Tibial artery (tissue), 4 donors: ENCODE measurements around the gene MAML2.

ENCODE experiments used
- DNase-seq, 2 donors: peaks; one replicate each; pipeline ENCODE4 v3.0.0-alpha.2; 2019
- H3K27ac ChIP-seq, 2 donors: fragments of 200-600 bp; sonication (generic) in 1 of 2; 1 replicate in 1 of 2; 2 replicates in 1 of 2; pipeline ENCODE4 v1.5.1; 2018 to 2019; ENCODE audit warnings: mild to moderate bottlenecking in 1 of 2
- H3K27me3 ChIP-seq, 2 donors: fragments of 200-600 bp; sonication (generic) in 1 of 2; one replicate each; pipeline versions ENCODE4 v1.5.1 to v1.6.0; 2016 to 2019
- H3K36me3 ChIP-seq, 3 donors: fragments of 200-600 bp; sonication (generic) in 2 of 3; one replicate each; pipeline ENCODE4 v1.5.1; 2016 to 2019; ENCODE audit warnings: mild to moderate bottlenecking in 2 of 3
- H3K4me1 ChIP-seq, 4 donors: fragments of 200-600 bp; sonication (generic) in 2 of 4; 1 replicate in 3 of 4; 2 replicates in 1 of 4; pipeline ENCODE4 v1.5.1; 2016 to 2019
- H3K4me3 ChIP-seq, 2 donors: fragments of 200-600 bp; sonication (generic) in 1 of 2; 1 replicate in 1 of 2; 2 replicates in 1 of 2; pipeline ENCODE4 v1.5.1; 2018 to 2019; ENCODE audit warnings: mild to moderate bottlenecking in 2 of 2
- H3K9me3 ChIP-seq, 3 donors: fragments of 200-600 bp; sonication (generic) in 1 of 3; one replicate each; pipeline ENCODE4 v1.5.1; 2016 to 2019
- CTCF ChIP-seq, 2 experiments: fragments of 200-600 bp in 1 of 2; fragments of 450-650 bp in 1 of 2; IDR thresholded peaks; one replicate each; pipeline ENCODE4 v1.5.1; 2017 to 2019; ENCODE audit warnings: antibody characterized with exemption in 2 of 2, mild to moderate bottlenecking in 1 of 2, moderate library complexity in 1 of 2
- intact Hi-C: fragments of 100-400 bp; cut with DNase I; formaldehyde crosslinking; loops from one replicate; pipeline ENCODE4 v1.15.0; 2023; ENCODE audit warnings: low total_unique reads

Gene MAML2

GRCh38 chr11:96218006-96218405, 125.0 kb downstream of the MAML2 start:
- no peak for DNase-seq
- H3K4me3 ChIP-seq = no peak overlapping the region
- intact Hi-C loops = loop anchor here (5.0 kb wide), 2 partner anchors 124 to 176 kb away; partner anchors contain the start of gene MAML2
- H3K4me1 ChIP-seq = peaks cover 0 to 95% (median 72%) of the 10 kb centered on the region in 4 donors
- H3K36me3 ChIP-seq = no peaks in the 10 kb centered on the region
- peak overlapping the region; percentile 67 to 72 for H3K27ac ChIP-seq
- no peaks in the 10 kb centered on the region for H3K9me3 ChIP-seq
- TF ChIP-seq CTCF (IDR thresholded peaks at IDR 0.05) = no peak
- H3K27me3 ChIP-seq = no peaks in the 10 kb centered on the region

DNA sequence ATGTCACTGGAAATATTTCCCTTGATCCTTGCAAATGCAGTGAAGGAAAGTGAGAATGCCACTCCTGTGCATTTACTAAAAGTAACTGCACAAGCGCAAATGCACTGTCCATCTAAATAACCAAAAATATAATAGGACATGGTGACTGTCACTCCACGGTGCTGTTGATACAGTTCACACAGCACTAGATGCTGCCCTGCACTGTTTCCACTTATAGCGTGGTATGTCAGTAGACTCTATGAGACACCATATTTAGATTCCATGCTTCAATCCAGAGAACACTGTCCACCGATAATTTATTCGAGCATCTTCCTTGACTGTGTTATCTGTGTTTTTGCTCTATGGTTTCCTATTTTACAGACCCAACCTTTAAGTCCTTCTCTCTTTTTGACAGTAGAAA, 125.8 kb downstream of the MAML2 start:
- intact Hi-C loops = loop anchor here (5.0 kb wide), 2 partner anchors 125 to 175 kb away; partner anchors contain the start of gene MAML2
- no peaks in the 10 kb centered on the region for H3K9me3 ChIP-seq
- no peak overlapping the region for H3K4me3 ChIP-seq
- DNase-seq = no peak
- peak overlapping the region; percentile 72 to 74 for H3K27ac ChIP-seq
- H3K27me3 ChIP-seq = no peaks in the 10 kb centered on the region
- peaks cover 0 to 100% (median 79%) of the 10 kb centered on the region in 4 donors for H3K4me1 ChIP-seq
- TF ChIP-seq CTCF (IDR thresholded peaks at IDR 0.05) = no peak
- H3K36me3 ChIP-seq = no peaks in the 10 kb centered on the region

GRCh38 chr11:96215826-96216225, 127.2 kb downstream of the MAML2 start:
- Histone ChIP-seq H3K27ac (peak overlapping the region; percentile 72 to 74), H3K4me1 (peaks cover 0 to 96% (median 78%) of the 10 kb centered on the region in 4 donors), H3K36me3 (no peaks in the 10 kb centered on the region), H3K4me3 (no peak overlapping the region), H3K9me3 (no peaks in the 10 kb centered on the region), H3K27me3 (no peaks in the 10 kb centered on the region)
- DNase-seq = no peak
- intact Hi-C loops = loop anchor here (5.0 kb wide), 2 partner anchors 126 to 174 kb away; partner anchors contain the start of gene MAML2
- TF ChIP-seq CTCF (IDR thresholded peaks at IDR 0.05) = no peak

- H3K4me3 ChIP-seq = no peak overlapping the region
- intact Hi-C loops = loop anchor here (5.0 kb wide), 2 partner anchors 127 to 173 kb away; partner anchors contain the start of gene MAML2
Measured at GRCh38 chr11:96215110-96215782, 127.7 kb downstream of the MAML2 start.

GRCh38 chr11:96214777-96215109, 128.3 kb downstream of the MAML2 start:
- DNase-seq = no peak
- Histone ChIP-seq H3K9me3 (no peaks in the 10 kb centered on the region), H3K36me3 (no peaks in the 10 kb centered on the region), H3K4me3 (no peak overlapping the region), H3K27me3 (no peaks in the 10 kb centered on the region), H3K27ac (peak overlapping the region; percentile 72 to 74), H3K4me1 (peaks cover 0 to 85% (median 67%) of the 10 kb centered on the region in 4 donors)
- intact Hi-C loops = loop anchor here (5.0 kb wide), 2 partner anchors 128 to 172 kb away; partner anchors contain the start of gene MAML2
- no peak for TF ChIP-seq CTCF (IDR thresholded peaks at IDR 0.05)

More at GRCh38 chr11:96215110-96215782, 127.7 kb downstream of the MAML2 start:
- DNase-seq = no peak
- Histone ChIP-seq H3K9me3 (no peaks in the 10 kb centered on the region), H3K27ac (peak overlapping the region; percentile 72 to 74), H3K27me3 (no peaks in the 10 kb centered on the region), H3K4me1 (peaks cover 0 to 90% (median 72%) of the 10 kb centered on the region in 4 donors), H3K36me3 (no peaks in the 10 kb centered on the region)
- TF ChIP-seq CTCF (IDR thresholded peaks at IDR 0.05) = no peak
